Measurements from ENCODE around the gene HS3ST6. TPM values are rescaled to one million over a fixed set of nuclear protein-coding genes. Genes with fewer than 3 reads are reported as not detected.
A peak's percentile ranks its signal among the peaks of the same experiment; 100 is the strongest.

Gene HS3ST6
- total and polyA plus RNA-seq, 10 donors: 0.06 to 0.20 TPM; not detected in 8

DNA sequence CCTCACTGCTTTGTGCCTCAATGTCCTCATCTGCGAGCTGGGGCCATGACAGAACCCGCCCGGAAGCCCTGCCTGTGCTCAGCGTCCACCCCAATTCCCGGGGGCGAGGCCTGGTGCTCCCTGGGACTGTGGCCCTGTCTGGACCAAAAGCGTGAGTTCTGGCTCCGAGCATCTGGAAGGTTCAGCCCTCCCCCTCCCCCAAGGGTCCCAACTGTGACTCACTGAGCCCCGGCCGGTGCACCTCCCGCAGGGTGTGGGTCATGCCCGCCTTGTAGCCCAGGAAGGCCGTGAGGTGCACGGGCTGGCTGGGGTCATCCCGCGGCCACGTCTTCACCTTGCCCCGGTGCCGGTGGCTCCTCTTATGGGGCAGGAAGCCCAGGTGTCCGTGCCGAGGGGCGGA lies 35.5 kb upstream of the HS3ST6 start:
- 83 to 90% (median 88%) methylated on average over 22 of the region's 22 CpGs for WGBS, 5 donors
- no peaks in the 10 kb centered on the region for H3K9me3 ChIP-seq
- H3K27ac ChIP-seq: no peak overlapping the region
- DNase-seq: peak; percentile 69
- H3K4me1 ChIP-seq: peaks cover 0 to 5% (median 2%) of the 10 kb centered on the region in 6 donors
- intact Hi-C loops (cut with DNase I; ENCODE audit: low total_unique reads): no loop called here
- H3K4me3 ChIP-seq: no peak overlapping the region
- H3K27me3 ChIP-seq (replicated peaks in 1 of 7): peaks cover 0 to 10% (median 0%) of the 10 kb centered on the region in 7 donors
- TF ChIP-seq POLR2A (IDR thresholded peaks at IDR 0.05) (no peak), CTCF (IDR thresholded peaks at IDR 0.05 in 8 of 11, conservative IDR thresholded peaks at IDR 0.05 in 3 of 11) (no peak), POLR2AphosphoS5 (IDR thresholded peaks at IDR 0.05) (no peak)
- no peaks in the 10 kb centered on the region for H3K36me3 ChIP-seq

- H3K4me1 ChIP-seq: no peaks in the 10 kb centered on the region
- H3K4me3 ChIP-seq: no peak overlapping the region
- intact Hi-C loops (cut with DNase I; ENCODE audit: low total_unique reads): no loop called here
- no peaks in the 10 kb centered on the region for H3K36me3 ChIP-seq
- peaks cover 0 to 10% (median 0%) of the 10 kb centered on the region in 7 donors for H3K27me3 ChIP-seq (replicated peaks in 1 of 7)
- no peak for DNase-seq
- H3K27ac ChIP-seq: no peak overlapping the region
- 77 to 89% (median 88%) methylated on average over 6 to 19 of the region's 19 CpGs for WGBS, 5 donors
- H3K9me3 ChIP-seq: no peaks in the 10 kb centered on the region
- TF ChIP-seq POLR2A (IDR thresholded peaks at IDR 0.05) (no peak), POLR2AphosphoS5 (IDR thresholded peaks at IDR 0.05) (no peak), CTCF (IDR thresholded peaks at IDR 0.05 in 8 of 11, conservative IDR thresholded peaks at IDR 0.05 in 3 of 11) (no peak)
These were observed 32.3 kb upstream of the HS3ST6 start for GRCh38 chr16:1950559-1950958.

DNA sequence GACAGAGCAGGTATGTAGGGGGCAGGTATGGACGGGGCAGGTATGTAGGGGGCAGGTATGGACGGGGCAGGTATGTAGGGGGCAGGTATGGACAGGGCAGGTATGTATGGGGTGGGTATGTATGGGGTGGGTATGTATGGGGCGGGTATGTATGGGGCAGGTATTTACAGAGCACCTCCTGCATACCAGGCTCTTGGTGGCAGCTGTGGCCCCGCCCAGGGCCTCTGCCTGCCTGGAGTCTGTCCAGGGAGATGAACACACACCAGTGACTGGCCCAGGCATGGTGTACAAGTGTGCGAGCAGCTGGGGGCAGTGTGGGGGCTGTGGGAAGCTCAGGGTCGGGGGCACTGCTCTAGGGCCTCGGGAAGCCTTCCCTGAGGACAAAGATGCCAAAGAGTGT lies 31.8 kb upstream of the HS3ST6 start:
- TF ChIP-seq POLR2AphosphoS5 (IDR thresholded peaks at IDR 0.05) (no peak), POLR2A (IDR thresholded peaks at IDR 0.05) (no peak), CTCF (IDR thresholded peaks at IDR 0.05 in 8 of 11, conservative IDR thresholded peaks at IDR 0.05 in 3 of 11) (no peak)
- H3K36me3 ChIP-seq: no peaks in the 10 kb centered on the region
- no peaks in the 10 kb centered on the region for H3K4me1 ChIP-seq
- no peak overlapping the region for H3K27ac ChIP-seq
- no peak for DNase-seq
- peaks cover 0 to 9% (median 0%) of the 10 kb centered on the region in 7 donors for H3K27me3 ChIP-seq (replicated peaks in 1 of 7)
- intact Hi-C loops (cut with DNase I; ENCODE audit: low total_unique reads): no loop called here
- WGBS, 5 donors: 72 to 85% (median 76%) methylated on average over 7 of the region's 7 CpGs
- H3K9me3 ChIP-seq: no peaks in the 10 kb centered on the region
- no peak overlapping the region for H3K4me3 ChIP-seq

GRCh38 chr16:1949507-1949906 lies 31.3 kb upstream of the HS3ST6 start:
- H3K36me3 ChIP-seq: no peaks in the 10 kb centered on the region
- no peak overlapping the region for H3K4me3 ChIP-seq
- H3K9me3 ChIP-seq: no peaks in the 10 kb centered on the region
- H3K27ac ChIP-seq: no peak overlapping the region
- no peak for DNase-seq
- WGBS, 5 donors: 91 to 97% (median 95%) methylated on average over 10 to 11 of the region's 11 CpGs
- TF ChIP-seq CTCF (IDR thresholded peaks at IDR 0.05 in 8 of 11, conservative IDR thresholded peaks at IDR 0.05 in 3 of 11) (no peak), POLR2A (IDR thresholded peaks at IDR 0.05) (no peak), POLR2AphosphoS5 (IDR thresholded peaks at IDR 0.05) (no peak)
- no peaks in the 10 kb centered on the region for H3K4me1 ChIP-seq
- H3K27me3 ChIP-seq (replicated peaks in 1 of 7): peaks cover 0 to 4% (median 0%) of the 10 kb centered on the region in 7 donors
- intact Hi-C loops (cut with DNase I; ENCODE audit: low total_unique reads): no loop called here
